ENCODE results near the gene OSCAR.

OSCAR gene, protein sequence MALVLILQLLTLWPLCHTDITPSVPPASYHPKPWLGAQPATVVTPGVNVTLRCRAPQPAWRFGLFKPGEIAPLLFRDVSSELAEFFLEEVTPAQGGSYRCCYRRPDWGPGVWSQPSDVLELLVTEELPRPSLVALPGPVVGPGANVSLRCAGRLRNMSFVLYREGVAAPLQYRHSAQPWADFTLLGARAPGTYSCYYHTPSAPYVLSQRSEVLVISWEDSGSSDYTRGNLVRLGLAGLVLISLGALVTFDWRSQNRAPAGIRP

GRCh38 chr19:54100561-54100960 is at the start of gene OSCAR:
OSCAR (minus strand) TSS chr19:54100803; CDS start chr19:54100792, 11 bp downstream.
- DNase-seq (ENCODE audit: low read depth), result no peak

- DNase-seq (ENCODE audit: low read depth), result no peak
Observed at GRCh38 chr19:54149021-54149812, 48.6 kb upstream of the OSCAR start.

DNA sequence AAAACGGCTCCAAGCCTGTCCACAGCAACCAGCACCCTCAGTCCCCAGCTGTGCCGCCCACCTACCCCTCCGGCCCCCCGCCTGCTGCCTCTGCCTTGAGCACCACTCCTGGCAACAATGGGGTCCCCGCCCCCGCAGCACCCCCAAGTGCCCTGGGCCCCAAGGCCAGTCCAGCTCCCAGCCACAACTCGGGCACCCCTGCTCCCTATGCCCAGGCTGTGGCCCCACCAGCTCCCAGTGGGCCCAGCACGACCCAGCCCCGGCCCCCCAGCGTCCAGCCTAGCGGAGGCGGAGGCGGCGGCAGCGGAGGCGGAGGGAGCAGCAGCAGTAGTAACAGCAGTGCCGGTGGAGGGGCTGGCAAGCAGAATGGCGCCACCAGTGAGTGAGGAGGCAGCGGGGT is 47.6 kb upstream of the OSCAR start:
- DNase-seq (ENCODE audit: low read depth), result no peak

- DNase-seq (ENCODE audit: low read depth), result no peak
Observed at GRCh38 chr19:54147676-54148075, 47.1 kb upstream of the OSCAR start.

DNA sequence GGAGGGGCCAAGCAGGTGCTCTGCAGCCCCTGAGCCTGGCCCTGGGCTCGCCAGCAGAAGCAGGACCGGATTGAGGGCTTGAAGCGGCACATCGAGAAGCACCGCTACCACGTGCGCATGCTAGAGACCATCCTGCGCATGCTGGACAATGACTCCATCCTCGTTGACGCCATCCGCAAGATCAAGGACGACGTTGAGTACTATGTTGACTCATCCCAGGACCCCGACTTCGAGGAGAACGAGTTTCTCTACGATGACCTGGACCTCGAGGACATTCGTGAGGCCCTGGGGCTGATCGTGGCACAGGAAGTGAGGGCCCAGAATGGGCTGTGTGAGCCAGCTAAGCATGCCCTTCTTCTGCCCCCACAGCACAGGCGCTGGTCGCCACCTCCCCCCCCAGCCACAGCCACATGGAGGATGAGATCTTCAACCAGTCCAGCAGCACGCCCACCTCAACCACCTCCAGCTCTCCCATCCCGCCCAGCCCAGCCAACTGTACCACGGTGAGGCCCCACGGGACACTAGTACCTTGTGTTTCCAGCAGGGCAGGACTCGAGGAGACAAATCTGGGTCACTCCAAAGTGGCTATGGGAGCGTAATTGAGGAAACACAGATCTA is 45.0 kb upstream of the OSCAR start:
- no peak for DNase-seq (ENCODE audit: low read depth)

DNA sequence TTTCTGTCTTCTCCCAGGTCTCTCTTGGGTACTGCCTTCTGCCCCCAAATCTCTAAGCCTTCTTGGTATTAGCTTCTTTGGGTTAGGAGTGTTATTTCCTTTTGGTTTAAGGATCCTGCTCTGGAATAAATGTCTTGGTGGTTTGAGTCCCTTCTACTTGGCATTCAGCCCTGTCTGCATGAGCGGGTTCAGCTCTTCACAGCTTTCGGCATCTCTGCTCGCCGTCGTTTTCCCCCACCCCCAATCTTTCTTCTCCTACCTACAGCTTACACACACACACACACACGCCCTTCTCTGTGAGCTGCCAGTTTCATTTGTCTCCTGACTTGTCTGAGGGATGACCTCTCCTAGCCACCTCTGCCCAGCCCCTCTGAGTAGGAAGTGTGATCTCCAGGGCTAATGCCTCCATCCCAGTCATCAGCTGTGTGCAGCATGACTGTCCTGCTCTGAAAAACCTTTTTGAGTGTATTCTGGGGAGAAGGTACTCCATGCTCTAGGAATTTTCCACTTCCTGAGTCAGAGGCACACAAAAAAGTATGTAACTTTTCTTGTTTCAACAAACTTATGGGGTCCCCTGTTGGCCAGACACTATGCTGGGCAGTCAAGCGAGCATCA is 41.7 kb upstream of the OSCAR start:
- no peak for DNase-seq (ENCODE audit: low read depth)

DNA sequence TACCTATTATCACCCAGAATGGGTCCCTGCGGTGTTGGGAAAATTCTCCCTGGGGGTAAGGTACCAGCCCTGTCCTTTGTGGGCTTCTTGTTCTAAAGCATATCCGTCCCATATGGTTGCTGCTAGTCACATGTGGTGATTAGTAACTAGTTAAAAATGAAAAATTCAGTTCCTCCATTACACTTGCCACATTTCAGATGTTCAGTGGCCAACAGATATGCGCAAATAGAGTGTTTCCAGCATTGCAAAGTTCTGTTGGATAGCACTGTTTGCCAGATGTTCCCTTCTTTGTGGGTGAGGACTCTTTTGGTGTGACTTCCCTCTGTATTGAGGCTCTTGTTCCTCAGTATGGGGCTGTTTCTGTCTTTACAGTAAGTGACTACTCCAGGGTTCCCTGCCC is 40.8 kb upstream of the OSCAR start:
- no peak for DNase-seq (ENCODE audit: low read depth)

DNA sequence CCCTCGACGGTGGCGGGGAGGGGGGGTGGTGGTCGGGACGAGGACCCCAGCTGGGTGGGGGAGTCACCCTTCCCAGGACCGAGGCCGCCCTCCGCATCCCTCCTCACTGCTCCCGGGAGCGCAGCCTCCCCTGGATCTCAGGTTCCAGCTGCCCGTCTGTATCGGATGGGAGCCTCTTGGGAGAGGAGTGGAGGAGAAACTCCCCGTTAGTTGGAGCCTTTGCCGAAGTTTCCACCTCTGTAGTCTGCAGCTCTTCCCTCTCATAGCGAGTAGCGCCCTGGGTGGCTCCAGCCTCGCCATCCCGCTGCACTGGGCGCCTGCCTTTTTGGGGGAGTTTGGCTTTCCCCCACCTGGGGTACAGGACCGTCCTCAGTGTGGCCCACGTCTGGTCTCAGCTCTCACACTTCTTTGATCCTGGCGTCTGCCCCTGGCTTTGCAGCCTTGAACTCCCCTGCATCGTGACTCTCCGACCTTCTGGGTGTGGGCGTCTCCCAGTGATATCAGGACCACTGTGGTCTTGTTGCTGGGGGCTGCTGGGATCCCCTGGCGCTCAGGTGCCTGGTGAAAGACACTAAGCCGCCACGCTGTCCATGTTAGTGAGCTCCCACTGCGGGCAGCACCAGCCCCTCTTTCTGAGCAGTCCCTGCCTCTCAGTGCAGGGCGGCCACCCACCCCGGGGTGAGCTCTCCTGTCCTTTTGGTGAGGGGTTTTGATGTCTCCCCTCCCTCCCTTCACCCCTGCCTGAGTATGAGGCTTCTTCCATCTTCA is 38.1 kb upstream of the OSCAR start:
- no peak for DNase-seq (ENCODE audit: low read depth)

DNA sequence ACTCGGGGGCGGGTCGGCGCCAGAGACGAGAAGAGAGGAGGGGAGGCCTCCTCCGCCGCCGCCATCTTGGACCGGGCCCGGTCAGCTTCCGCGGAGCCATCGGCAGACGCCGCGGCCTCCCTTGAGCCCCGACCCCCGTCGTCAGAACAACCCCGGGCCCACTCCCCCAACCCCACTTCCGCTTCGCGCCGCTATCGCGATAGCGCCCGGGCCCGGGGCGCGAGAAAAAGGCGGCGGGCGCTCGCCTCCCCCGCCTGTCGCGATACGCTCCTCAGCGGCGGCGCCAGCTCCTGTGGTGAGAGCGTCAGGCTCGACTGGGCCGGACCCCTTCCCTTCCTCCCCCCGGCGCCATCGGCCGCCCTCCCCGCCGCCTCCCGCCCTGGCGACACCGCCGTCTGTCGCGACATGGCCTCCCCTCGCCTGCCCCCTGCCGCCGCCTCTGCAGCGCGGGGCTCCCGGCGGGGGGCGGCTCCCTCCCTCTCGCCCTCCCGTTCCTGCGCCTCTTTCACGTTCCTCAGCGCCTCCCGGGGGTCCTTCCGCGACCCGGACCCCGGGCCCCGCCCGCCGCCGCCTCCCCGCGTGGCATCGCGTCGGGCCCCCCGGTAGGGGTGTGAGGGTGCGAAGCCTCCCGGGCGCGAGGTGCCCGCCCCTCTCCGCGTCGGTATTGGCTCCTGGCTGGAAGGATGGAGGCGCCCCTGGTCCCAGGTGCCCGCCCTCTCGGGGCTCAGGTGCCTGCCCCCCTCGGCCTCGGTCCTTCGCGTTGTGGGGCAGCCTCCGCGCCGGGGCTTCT is 37.3 kb upstream of the OSCAR start, which contains the start of gene CNOT3:
TSS of gene CNOT3 (plus strand) at position 64 of the 790 bp plus-strand sequence. CDS start 5,217 bp downstream, outside the sequence.
- DNase-seq (ENCODE audit: low read depth), result peak; percentile 32

DNA sequence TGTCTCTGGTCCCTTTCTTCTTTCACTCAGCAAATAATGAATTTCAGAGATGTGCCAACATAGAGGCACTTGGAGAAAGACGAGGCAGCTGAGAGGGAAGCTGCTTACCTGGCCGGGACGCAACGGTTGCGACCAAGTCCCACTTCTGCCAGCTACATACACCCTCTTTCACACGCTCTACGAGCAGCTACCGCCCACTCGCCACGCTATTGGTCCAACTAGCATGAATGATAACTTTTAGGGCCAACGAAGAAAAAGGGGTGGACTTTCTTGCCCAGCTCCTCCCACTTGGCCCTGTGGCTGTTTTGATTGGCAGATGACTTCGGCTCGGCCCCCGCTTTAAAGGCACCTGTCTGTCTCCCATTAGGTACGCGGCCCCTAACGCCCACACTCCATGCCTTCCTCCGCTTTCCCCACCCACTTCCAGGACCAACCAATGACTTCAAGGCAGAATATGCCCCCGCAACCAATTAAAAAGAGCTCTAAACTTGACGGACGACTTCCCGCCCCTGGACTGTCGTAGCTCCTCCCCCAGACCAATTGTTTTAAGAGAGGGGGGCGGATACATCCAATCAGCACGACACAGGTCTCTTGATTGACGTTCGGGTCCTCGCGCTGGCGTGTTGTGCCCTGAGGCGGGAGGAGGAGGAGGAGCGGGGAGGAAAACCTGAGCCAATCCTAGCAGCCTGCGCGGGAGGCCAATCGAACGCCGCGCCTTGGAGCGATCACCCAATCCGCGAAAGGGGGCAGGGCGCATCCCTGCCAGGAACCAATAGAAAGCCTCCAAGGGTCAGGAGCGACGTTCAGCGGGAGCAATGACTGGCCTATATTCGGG is 36.5 kb upstream of the OSCAR start:
- DNase-seq (ENCODE audit: low read depth), result peak; percentile 98

DNA sequence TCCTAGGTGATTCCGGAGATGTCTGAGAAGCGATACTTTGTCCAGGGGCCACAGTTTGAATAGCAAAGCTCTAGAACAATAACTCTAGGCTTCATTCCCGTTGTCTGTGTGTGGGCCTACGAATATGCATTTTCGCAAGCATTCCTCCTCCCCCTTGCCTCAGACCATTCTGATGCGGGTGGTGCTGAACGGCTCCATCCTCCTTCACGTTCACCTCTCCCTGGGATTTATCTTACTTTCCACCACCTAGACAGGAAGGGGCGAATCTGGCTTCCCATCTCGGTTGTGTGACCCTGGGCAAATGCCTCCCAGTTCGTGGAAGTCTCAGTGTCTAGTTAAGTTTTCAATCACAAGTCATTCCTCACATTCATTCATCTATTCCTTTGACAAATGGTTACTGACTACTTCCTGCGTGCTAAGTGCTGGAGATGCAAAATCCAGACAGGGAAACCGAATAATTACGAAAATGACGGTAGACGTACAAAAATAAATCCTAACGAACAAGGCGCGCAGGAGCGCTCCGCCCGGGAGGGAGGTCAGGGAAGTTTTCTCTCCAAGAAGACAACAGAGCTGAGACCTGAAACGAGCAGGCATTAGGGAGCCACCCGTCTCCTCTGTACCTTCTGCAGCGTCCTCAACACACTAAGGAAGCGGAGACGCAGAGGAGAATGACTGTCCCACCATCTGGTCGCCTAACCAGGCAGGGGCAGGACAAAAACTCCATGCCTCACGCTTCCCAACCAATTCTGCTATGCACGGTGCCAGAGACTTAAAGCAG is 35.7 kb upstream of the OSCAR start:
- no peak for DNase-seq (ENCODE audit: low read depth)

DNA sequence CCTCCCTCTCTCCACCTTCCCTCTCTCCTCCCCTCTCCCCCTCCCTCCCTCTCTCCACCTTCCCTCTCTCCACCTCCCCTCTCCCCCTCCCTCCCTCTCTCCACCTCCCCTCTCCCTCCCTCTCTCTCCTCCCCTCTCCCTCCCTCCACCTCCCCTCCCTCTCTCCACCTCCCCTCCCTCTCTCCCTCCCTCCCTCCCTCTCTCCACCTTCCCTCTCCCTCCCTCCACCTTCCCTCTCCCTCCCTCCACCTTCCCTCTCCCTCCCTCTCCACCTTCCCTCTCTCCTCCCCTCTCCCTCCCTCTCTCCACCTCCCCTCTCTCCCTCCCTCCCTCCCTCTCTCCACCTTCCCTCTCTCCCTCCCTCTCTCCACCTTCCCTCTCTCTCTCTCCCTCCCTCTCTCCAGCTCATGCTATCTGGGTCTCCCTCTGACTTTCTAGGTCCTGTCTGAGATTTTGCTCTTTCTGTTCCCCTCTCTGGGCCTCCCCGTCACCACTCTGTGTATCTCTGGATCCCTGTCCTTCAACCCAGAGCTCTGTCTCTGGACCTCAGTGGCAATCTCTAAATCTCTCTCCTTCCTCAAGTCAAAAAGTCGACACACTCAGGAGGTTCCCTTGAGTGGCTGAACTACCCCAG is 33.5 kb upstream of the OSCAR start:
- DNase-seq (ENCODE audit: low read depth), result no peak

GRCh38 chr19:54133312-54133956 is 32.8 kb upstream of the OSCAR start:
- DNase-seq (ENCODE audit: low read depth), result no peak

- no peak for DNase-seq (ENCODE audit: low read depth)
Observed at GRCh38 chr19:54129617-54129996, 29.0 kb upstream of the OSCAR start.

DNA sequence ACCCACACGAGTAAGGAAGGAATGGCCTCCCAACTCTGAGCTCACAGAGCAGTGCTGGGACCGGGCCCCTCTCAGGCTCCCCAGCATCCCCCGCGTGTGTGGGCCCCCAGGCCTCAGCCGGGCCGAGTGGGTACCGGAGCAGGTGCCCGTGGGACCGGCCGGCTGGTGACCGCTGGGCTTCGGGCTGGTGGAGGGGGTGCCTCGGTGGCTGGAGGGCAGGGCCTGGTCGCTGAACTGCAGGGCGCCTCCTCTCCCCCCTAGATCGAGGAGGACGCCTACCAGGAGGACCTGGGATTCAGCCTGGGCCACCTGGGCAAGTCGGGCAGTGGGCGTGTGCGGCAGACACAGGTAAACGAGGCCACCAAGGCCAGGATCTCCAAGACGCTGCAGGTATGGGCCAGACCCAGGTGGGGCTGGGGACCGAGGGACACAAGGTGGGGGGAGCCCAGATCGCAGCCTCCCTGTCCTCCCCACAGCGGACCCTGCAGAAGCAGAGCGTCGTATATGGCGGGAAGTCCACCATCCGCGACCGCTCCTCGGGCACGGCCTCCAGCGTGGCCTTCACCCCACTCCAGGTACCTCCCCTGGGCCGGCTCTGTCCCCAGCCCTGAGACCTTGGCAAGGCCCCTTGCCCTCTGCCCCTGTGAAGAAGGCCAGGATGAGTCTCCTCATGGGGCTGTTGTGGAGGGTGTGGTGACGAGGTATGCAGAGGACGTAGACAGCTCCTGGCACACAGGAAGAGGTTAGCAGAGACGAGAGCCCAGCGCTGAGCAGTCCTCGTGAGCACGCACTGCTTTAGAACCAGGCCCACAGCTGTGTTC is 28.4 kb upstream of the OSCAR start:
- no peak for DNase-seq (ENCODE audit: low read depth)

DNA sequence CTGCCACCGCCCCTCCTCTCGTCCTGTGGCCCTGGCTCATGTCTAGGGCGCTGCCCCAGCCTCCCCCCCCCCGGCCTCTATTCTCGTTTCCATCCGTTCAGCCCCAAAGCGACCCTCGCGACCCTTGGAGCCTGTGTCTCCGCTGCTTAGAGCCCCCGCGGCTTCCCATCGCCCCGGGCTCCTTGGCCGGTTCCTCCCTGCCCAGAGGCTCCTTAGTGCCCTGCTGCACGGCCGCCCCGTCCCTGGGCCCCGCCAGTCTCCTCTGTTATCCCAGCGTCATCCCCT is 27.8 kb upstream of the OSCAR start:
- no peak for DNase-seq (ENCODE audit: low read depth)

GRCh38 chr19:54127688-54128440 is 27.3 kb upstream of the OSCAR start:
- no peak for DNase-seq (ENCODE audit: low read depth)

Data from activated T-helper 9 cell treated with anti-CD3 and anti-CD28 coated beads, Interleukin-2, amount 50 U/mL, for 16 hours (primary cell).